H9 (cell line): Measurements from ENCODE around the gene C16orf89. TPM values are rescaled to one million over a fixed set of nuclear protein-coding genes. Genes with fewer than 3 reads are reported as not detected.

Experiments used
- DNase-seq: peaks from one replicate; pipeline ENCODE4 v3.0.0-alpha.2; 2017
- H2AFZ ChIP-seq: one replicate; pipeline ENCODE4 v1.6.1; 2013; ENCODE audit warnings: mild to moderate bottlenecking, low read length, control low read depth, moderate library complexity
- H2AK5ac ChIP-seq: 2 replicates; pipeline ENCODE4 v1.6.1; 2013; ENCODE audit warnings: low read length, control low read depth, mixed read lengths; ENCODE audit not compliant: insufficient read length
- H2BK120ac ChIP-seq: one replicate; pipeline ENCODE4 v1.6.1; 2013; ENCODE audit warnings: low read depth, mild to moderate bottlenecking, low read length, control low read depth, inconsistent platforms; ENCODE audit not compliant: poor library complexity, severe bottlenecking
- H2BK12ac ChIP-seq: 2 replicates; pipeline ENCODE4 v1.6.1; 2013; ENCODE audit warnings: low read length, control low read depth, mixed read lengths, low read depth; ENCODE audit not compliant: insufficient read length
- H2BK15ac ChIP-seq: 2 replicates; pipeline ENCODE4 v1.6.1; 2013; ENCODE audit warnings: low read depth, low read length, control low read depth
- H2BK20ac ChIP-seq: one replicate; pipeline ENCODE4 v1.6.1; 2013; ENCODE audit warnings: low read depth, mild to moderate bottlenecking, low read length, control low read depth, inconsistent platforms; ENCODE audit not compliant: poor library complexity, severe bottlenecking
- H2BK5ac ChIP-seq: 2 replicates; pipeline ENCODE4 v1.6.1; 2013; ENCODE audit warnings: low read length, control low read depth, mixed read lengths; ENCODE audit not compliant: insufficient read length
- H3K14ac ChIP-seq: 2 replicates; pipeline ENCODE4 v1.6.1; 2013; ENCODE audit warnings: low read length, control low read depth; ENCODE audit not compliant: insufficient read depth
- H3K18ac ChIP-seq: 2 replicates; pipeline ENCODE4 v1.6.1; 2013; ENCODE audit warnings: low read depth, mild to moderate bottlenecking, mixed read lengths, low read length, control low read depth; ENCODE audit not compliant: insufficient read length
- H3K23ac ChIP-seq: 2 replicates; pipeline ENCODE4 v1.6.1; 2013; ENCODE audit warnings: low read length, control low read depth, mixed read lengths, low read depth; ENCODE audit not compliant: insufficient read length
- H3K23me2 ChIP-seq: 2 replicates; pipeline ENCODE4 v1.6.1; 2013; ENCODE audit warnings: low read depth, mild to moderate bottlenecking, mixed read lengths, low read length, control low read depth; ENCODE audit not compliant: insufficient read length, poor library complexity, severe bottlenecking
- H3K27ac ChIP-seq: 2 replicates; pipeline ENCODE4 v1.5.1; 2013; ENCODE audit warnings: low read length, control low read depth, mixed read lengths, low read depth; ENCODE audit not compliant: insufficient read length
- H3K27me3 ChIP-seq: 2 replicates; pipeline ENCODE4 v1.6.1; 2013; ENCODE audit warnings: low read length, control low read depth, inconsistent platforms; ENCODE audit not compliant: insufficient read depth
- H3K4ac ChIP-seq: 2 replicates; pipeline ENCODE4 v1.6.1; 2013; ENCODE audit warnings: low read depth, mild to moderate bottlenecking, control low read depth, inconsistent platforms, low read length, moderate library complexity
- H3K4me1 ChIP-seq: 2 replicates; pipeline ENCODE4 v1.6.1; 2013; ENCODE audit warnings: low read length, control low read depth, inconsistent platforms; ENCODE audit not compliant: insufficient read depth
- H3K4me2 ChIP-seq: 2 replicates; pipeline ENCODE4 v1.6.1; 2013; ENCODE audit warnings: low read length, control low read depth, mixed read lengths; ENCODE audit not compliant: insufficient read length, insufficient read depth
- H3K56ac ChIP-seq: 2 replicates; pipeline ENCODE4 v1.6.1; 2013; ENCODE audit warnings: low read depth, mild to moderate bottlenecking, mixed read lengths, low read length, control low read depth; ENCODE audit not compliant: insufficient read length
- H3K79me1 ChIP-seq: 2 replicates; pipeline ENCODE4 v1.6.1; 2013; ENCODE audit warnings: low read depth, mild to moderate bottlenecking, moderate library complexity, low read length, control low read depth, inconsistent platforms; ENCODE audit not compliant: insufficient read depth, poor library complexity, severe bottlenecking
- H3K79me2 ChIP-seq: 2 replicates; pipeline ENCODE4 v1.6.1; 2013; ENCODE audit warnings: low read length, control low read depth, inconsistent platforms; ENCODE audit not compliant: insufficient read depth
- H3K9ac ChIP-seq: 2 replicates; pipeline ENCODE4 v1.6.1; 2013; ENCODE audit warnings: low read length, control low read depth, mixed read lengths; ENCODE audit not compliant: insufficient read length; ENCODE audit errors: extremely low read depth
- H3K9me3 ChIP-seq: one replicate; pipeline ENCODE4 v1.6.1; 2013; ENCODE audit warnings: low read depth, low read length, inconsistent platforms; ENCODE audit not compliant: control insufficient read depth
- H3T11ph ChIP-seq: one replicate; pipeline ENCODE4 v1.6.1; 2013; ENCODE audit warnings: mild to moderate bottlenecking, low read length, control low read depth, inconsistent platforms
- H4K20me1 ChIP-seq: one replicate; pipeline ENCODE4 v1.6.1; 2013; ENCODE audit not compliant: control insufficient read depth, insufficient read length, insufficient read depth
- H4K5ac ChIP-seq: 2 replicates; pipeline ENCODE4 v1.6.1; 2013; ENCODE audit warnings: low read depth, mild to moderate bottlenecking, mixed read lengths, low read length, control low read depth; ENCODE audit not compliant: insufficient read length
- H4K8ac ChIP-seq: replicated peaks from 2 replicates; pipeline ENCODE4 v1.6.1; 2013; ENCODE audit warnings: low read length, control low read depth, mixed read lengths, low read depth; ENCODE audit not compliant: insufficient read length
- H4K91ac ChIP-seq: 2 replicates; pipeline ENCODE4 v1.6.1; 2013; ENCODE audit warnings: low read depth, mild to moderate bottlenecking, moderate library complexity, mixed read lengths, low read length, control low read depth; ENCODE audit not compliant: insufficient read length
- H3K27ac Mint-ChIP-seq, 3 experiments: 2 replicates in 2 of 3; 3 replicates in 1 of 3; pipeline ENCODE4 v1.8.0; 2020 to 2021; ENCODE audit warnings: mixed read lengths in 3 of 3, mild to moderate bottlenecking in 1 of 3, moderate library complexity in 1 of 3
- H3K27me3 Mint-ChIP-seq: 2 replicates; pipeline ENCODE4 v1.8.0; 2021; ENCODE audit warnings: low read depth, mild to moderate bottlenecking, moderate library complexity, mixed read lengths
- H3K36me3 Mint-ChIP-seq, 3 experiments: 2 replicates in 2 of 3; 3 replicates in 1 of 3; pipeline ENCODE4 v1.8.0; 2020 to 2021; ENCODE audit warnings: low read depth in 3 of 3, mixed read lengths in 3 of 3; ENCODE audit not compliant: insufficient read depth in 1 of 3
- H3K4me1 Mint-ChIP-seq, 2 experiments: 2 replicates each; pipeline ENCODE4 v1.8.0; 2020; ENCODE audit warnings: mixed read lengths in 2 of 2
- H3K4me3 Mint-ChIP-seq, 2 experiments: 2 replicates in 1 of 2; 3 replicates in 1 of 2; pipeline ENCODE4 v1.8.0; 2020 to 2021; ENCODE audit warnings: mild to moderate bottlenecking in 2 of 2, mixed read lengths in 2 of 2, moderate library complexity in 1 of 2
- H3K9me3 Mint-ChIP-seq, 2 experiments: 2 replicates in 1 of 2; 3 replicates in 1 of 2; pipeline ENCODE4 v1.8.0; 2020; ENCODE audit warnings: mild to moderate bottlenecking in 2 of 2, mixed read lengths in 2 of 2, moderate library complexity in 1 of 2
- CTCF ChIP-seq: fragments of 200-600 bp; sonication (generic); conservative IDR thresholded peaks from 3 replicates; pipeline ENCODE4 v1.8.0; 2021; ENCODE audit warnings: antibody characterized with exemption, mild to moderate bottlenecking
- WGBS: extraction: QIAGEN DNeasy Blood & Tissue Kit; methylation state at CpG from one replicate; pipeline ENCODE4 v1.1.7; 2013; ENCODE audit warnings: missing lambda C conversion rate, low lambda C conversion rate, mixed read lengths; ENCODE audit not compliant: insufficient read length; ENCODE audit errors: extremely low coverage; 5-methylcytosine and 5-hydroxymethylcytosine counted together
- total RNA-seq: library from RNA; stranded (reverse); gene quantifications from 2 replicates; pipeline ENCODE4 v1.2.1, GENCODE V29; 2021

C16orf89 gene
- total RNA-seq, 1 experiment from 2014 or later: 2.5 TPM

GRCh38 chr16:5062051-5062450 lies 3.7 kb downstream of the C16orf89 start:
- Histone ChIP-seq H3K4me2 (no peak overlapping the region), H3K4ac (no peak overlapping the region), H3K23ac (no peak overlapping the region), H3K56ac (no peak overlapping the region), H3K9ac (no peak overlapping the region), H3K23me2 (no peaks in the 10 kb centered on the region), H2AK5ac (no peak overlapping the region), H3K4me1 (peaks cover 4% of the 10 kb centered on the region; the same call in 1 of the 2 replicates), H3K79me1 (no peaks in the 10 kb centered on the region), H3T11ph (no peak overlapping the region), H3K79me2 (no peaks in the 10 kb centered on the region), H4K8ac (no peak overlapping the region), H2BK15ac (no peak overlapping the region), H4K91ac (no peak overlapping the region), H4K5ac (no peak overlapping the region), H2AFZ (no peak overlapping the region), H2BK20ac (no peak overlapping the region), H3K27ac (no peak overlapping the region), H3K27me3 (no peaks in the 10 kb centered on the region), H2BK12ac (no peak overlapping the region), H2BK120ac (no peak overlapping the region), H3K9me3 (no peaks in the 10 kb centered on the region), H4K20me1 (no peaks in the 10 kb centered on the region), H3K14ac (no peak overlapping the region), H3K18ac (no peak overlapping the region), H2BK5ac (no peak overlapping the region)
- Mint-ChIP-seq H3K9me3 (no peaks in the 10 kb centered on the region; a peak in 1 of 5 replicates), H3K36me3 (no peaks in the 10 kb centered on the region), H3K4me1 (peaks cover 30 to 36% of the 10 kb centered on the region in 2 experiments), H3K27ac (no peak overlapping the region), H3K4me3 (no peak overlapping the region), H3K27me3 (no peaks in the 10 kb centered on the region)
- WGBS: no CpG with 5 or more reads among the region's 11 CpGs
- DNase-seq: no peak
- no peak for TF ChIP-seq CTCF
